HepG2 (cell line): Measurements from ENCODE around the gene MYO5B. TPM values are rescaled to one million over a fixed set of nuclear protein-coding genes. Genes with fewer than 3 reads are reported as not detected.

ENCODE experiments used
- ESRRA ChIP-seq: sonication (generic); formaldehyde crosslinking; IDR thresholded peaks from 2 replicates; pipeline ENCODE4 v1.5.1; 2020; ENCODE audit warnings: mild to moderate bottlenecking, low read depth, missing genetic modification reagents
- MAZ ChIP-seq, 2 experiments: sonication (generic) in 1 of 2; formaldehyde crosslinking in 1 of 2; IDR thresholded peaks; 2 replicates each; pipeline versions ENCODE4 v1.5.0 to v1.6.1; 2012 to 2020; ENCODE audit warnings: low read depth in 2 of 2, mild to moderate bottlenecking in 2 of 2, borderline replicate concordance in 1 of 2, improper control_type of control experiment in 1 of 2, low read length in 1 of 2, missing genetic modification reagents in 1 of 2, moderate library complexity in 1 of 2
- MED8 ChIP-seq: sonication (generic); formaldehyde crosslinking; IDR thresholded peaks from 2 replicates; pipeline ENCODE4 v1.8.1; 2023; ENCODE audit warnings: mild to moderate bottlenecking, missing genetic modification reagents; ENCODE audit not compliant: insufficient replicate concordance
- POLR2AphosphoS5 ChIP-seq: IDR thresholded peaks from 2 replicates; pipeline ENCODE4 v1.6.1; 2012; ENCODE audit warnings: low read depth, low read length
- RBAK ChIP-seq: sonication (generic); formaldehyde crosslinking; IDR thresholded peaks from 2 replicates; pipeline ENCODE4 v1.5.1; 2020; ENCODE audit warnings: mild to moderate bottlenecking, missing genetic modification reagents
- RBFOX2 ChIP-seq: fragments of 200-400 bp; formaldehyde crosslinking; IDR thresholded peaks from 2 replicates; pipeline ENCODE4 v1.6.1; 2017; ENCODE audit warnings: low read depth, mild to moderate bottlenecking, low read length
- SAP130 ChIP-seq: IDR thresholded peaks from 2 replicates; pipeline ENCODE4 v1.6.1; 2016; ENCODE audit warnings: low read depth
- SMYD3 ChIP-seq: sonication (generic); formaldehyde crosslinking; IDR thresholded peaks from 2 replicates; pipeline ENCODE4 v1.8.1; 2023; ENCODE audit warnings: mild to moderate bottlenecking, missing genetic modification reagents
- SOX5 ChIP-seq: IDR thresholded peaks from 2 replicates; pipeline ENCODE4 v1.6.1; 2016; ENCODE audit warnings: borderline replicate concordance
- SPEN ChIP-seq: sonication (generic); formaldehyde crosslinking; IDR thresholded peaks from 2 replicates; pipeline ENCODE4 v1.5.1; 2020; ENCODE audit warnings: low read depth, mild to moderate bottlenecking, missing genetic modification reagents
- TBX2 ChIP-seq: sonication (generic); formaldehyde crosslinking; IDR thresholded peaks from 2 replicates; pipeline ENCODE4 v1.5.0; 2020; ENCODE audit warnings: missing genetic modification reagents, mild to moderate bottlenecking, borderline replicate concordance
- ZNF3 ChIP-seq: IDR thresholded peaks from 2 replicates; pipeline ENCODE4 v1.7.0; 2017; ENCODE audit warnings: inconsistent platforms
- ZNF562 ChIP-seq: sonication (generic); formaldehyde crosslinking; IDR thresholded peaks from 2 replicates; pipeline ENCODE4 v1.8.0; 2022; ENCODE audit warnings: missing genetic modification reagents, borderline replicate concordance
- ZNF598 ChIP-seq: sonication (generic); formaldehyde crosslinking; IDR thresholded peaks from 2 replicates; pipeline ENCODE4 v1.5.1; 2020; ENCODE audit warnings: mild to moderate bottlenecking, missing genetic modification reagents, borderline replicate concordance
- ZNF850 ChIP-seq: sonication (generic); formaldehyde crosslinking; conservative IDR thresholded peaks from 2 replicates; pipeline ENCODE4 v1.9.0; 2021; ENCODE audit warnings: mild to moderate bottlenecking, missing genetic modification reagents
- polyA plus RNA-seq, 8 experiments: library from polyadenylated mRNA; depleted of rRNA in 3 of 8; stranded (reverse) in 7 of 8; unstranded in 1 of 8; fragments of >200 nt; fragmentation: Illumina TruSeq in 4 of 8; extraction: Trizol in 4 of 8; gene quantifications; 2 replicates each; pipeline versions ENCODE4 v1.2.1 to v1.2.3, GENCODE V29; 2011 to 2016; ENCODE audit warnings: low read depth in 4 of 8, missing spikeins in 1 of 8, mixed read lengths in 1 of 8; ENCODE audit not compliant: insufficient read depth in 1 of 8
- total RNA-seq, 5 experiments: library from RNA; depleted of rRNA; stranded (reverse); fragments of >200 nt; fragmentation: Illumina TruSeq; extraction: Trizol; gene quantifications; 2 replicates each; pipeline ENCODE4 v1.2.3, GENCODE V29; 2016; ENCODE audit warnings: low read depth in 1 of 5
- TF ChIP-seq, protein P1 (sequence below): sonication (generic); formaldehyde crosslinking; IDR thresholded peaks from 2 replicates; pipeline ENCODE4 v1.5.1; 2020; ENCODE audit warnings: mild to moderate bottlenecking, missing genetic modification reagents
- TF ChIP-seq, protein P2 (sequence below): sonication (generic); formaldehyde crosslinking; IDR thresholded peaks from 2 replicates; pipeline ENCODE4 v1.4.0; 2020; ENCODE audit warnings: missing genetic modification reagents, mild to moderate bottlenecking, borderline replicate concordance
- TF ChIP-seq, protein P3 (sequence below): IDR thresholded peaks from 2 replicates; pipeline ENCODE4 v1.6.1; 2016; ENCODE audit warnings: low read depth, borderline replicate concordance
- TF ChIP-seq, protein P4 (sequence below): sonication (generic); formaldehyde crosslinking; IDR thresholded peaks from 2 replicates; pipeline ENCODE4 v1.4.0; 2020; ENCODE audit warnings: missing genetic modification reagents, mild to moderate bottlenecking, borderline replicate concordance
- TF ChIP-seq, protein P5 (sequence below): sonication (generic); formaldehyde crosslinking; IDR thresholded peaks from 2 replicates; pipeline ENCODE4 v1.8.0; 2022; ENCODE audit warnings: low read depth, missing genetic modification reagents
- TF ChIP-seq, protein P6 (sequence below): sonication (generic); formaldehyde crosslinking; IDR thresholded peaks from 2 replicates; pipeline ENCODE4 v1.4.0; 2020; ENCODE audit warnings: mild to moderate bottlenecking, missing genetic modification reagents

Gene MYO5B
- total and polyA plus RNA-seq, 2 of the 13 experiments (the other 11 are each of a cell fraction or from before 2014, with no cell fraction given): 13.1 to 24.0 TPM

DNA sequence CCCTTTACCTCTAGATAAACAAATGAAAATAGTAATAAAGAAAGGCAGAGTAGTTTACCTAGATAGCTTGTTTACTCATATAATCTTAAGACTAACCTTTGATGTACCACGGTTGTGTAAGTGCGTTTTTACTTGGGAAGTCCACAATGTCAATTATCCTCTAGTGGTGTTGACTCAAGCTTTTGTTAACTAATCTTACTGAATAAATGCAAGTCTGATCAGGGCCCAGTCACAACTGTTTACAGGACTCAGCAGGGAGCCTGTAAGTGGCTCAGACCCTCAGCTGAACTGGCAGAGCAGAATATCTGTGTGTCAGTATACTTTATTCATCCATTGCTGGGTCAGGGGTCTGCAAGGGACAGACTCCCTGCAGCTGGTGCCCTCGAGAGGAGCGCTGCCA is 283.5 kb downstream of the MYO5B start (continued):
- TF ChIP-seq, protein P1, sequence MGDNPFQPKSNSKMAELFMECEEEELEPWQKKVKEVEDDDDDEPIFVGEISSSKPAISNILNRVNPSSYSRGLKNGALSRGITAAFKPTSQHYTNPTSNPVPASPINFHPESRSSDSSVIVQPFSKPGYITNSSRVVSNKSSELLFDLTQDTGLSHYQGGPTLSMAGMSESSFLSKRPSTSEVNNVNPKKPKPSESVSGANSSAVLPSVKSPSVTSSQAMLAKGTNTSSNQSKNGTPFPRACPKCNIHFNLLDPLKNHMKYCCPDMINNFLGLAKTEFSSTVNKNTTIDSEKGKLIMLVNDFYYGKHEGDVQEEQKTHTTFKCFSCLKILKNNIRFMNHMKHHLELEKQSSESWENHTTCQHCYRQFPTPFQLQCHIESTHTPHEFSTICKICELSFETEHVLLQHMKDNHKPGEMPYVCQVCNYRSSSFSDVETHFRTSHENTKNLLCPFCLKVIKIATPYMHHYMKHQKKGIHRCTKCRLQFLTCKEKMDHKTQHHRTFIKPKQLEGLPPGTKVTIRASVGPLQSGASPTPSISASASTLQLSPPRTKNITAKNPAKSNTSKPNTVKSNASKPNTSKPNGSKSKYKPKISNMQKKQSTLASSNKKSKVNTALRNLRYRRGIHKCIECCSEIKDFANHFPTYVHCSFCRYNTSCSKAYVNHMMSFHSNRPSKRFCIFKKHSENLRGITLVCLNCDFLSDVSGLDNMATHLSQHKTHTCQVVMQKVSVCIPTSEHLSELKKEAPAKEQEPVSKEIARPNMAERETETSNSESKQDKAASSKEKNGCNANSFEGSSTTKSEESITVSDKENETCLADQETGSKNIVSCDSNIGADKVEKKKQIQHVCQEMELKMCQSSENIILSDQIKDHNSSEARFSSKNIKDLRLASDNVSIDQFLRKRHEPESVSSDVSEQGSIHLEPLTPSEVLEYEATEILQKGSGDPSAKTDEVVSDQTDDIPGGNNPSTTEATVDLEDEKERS (CRISPR knock-in tag): no peak
- TF ChIP-seq ZNF562 (CRISPR knock-in tag) (no peak), ZNF850 (CRISPR knock-in tag) (no peak), RBAK (CRISPR knock-in tag) (no peak), RBFOX2 (no peak), SOX5 (peak; percentile 72), ZNF598 (CRISPR knock-in tag) (no peak), TBX2 (no peak), ESRRA (CRISPR knock-in tag) (no peak), SMYD3 (CRISPR knock-in tag) (no peak), SPEN (no peak), POLR2AphosphoS5 (no peak), ZNF3 (CRISPR knock-in tag) (no peak), MAZ (IDR thresholded peaks at IDR 0.05; ENCODE audit: borderline replicate concordance, low read depth, low read length) (no peak), MAZ (CRISPR knock-in tag; IDR thresholded peaks at IDR 0.05; ENCODE audit: low read depth) (no peak), SAP130 (0 out of 2 replicates have a peak, but pooled peaks have one; percentile 19), MED8 (CRISPR knock-in tag) (no peak)
- TF ChIP-seq, protein P2, sequence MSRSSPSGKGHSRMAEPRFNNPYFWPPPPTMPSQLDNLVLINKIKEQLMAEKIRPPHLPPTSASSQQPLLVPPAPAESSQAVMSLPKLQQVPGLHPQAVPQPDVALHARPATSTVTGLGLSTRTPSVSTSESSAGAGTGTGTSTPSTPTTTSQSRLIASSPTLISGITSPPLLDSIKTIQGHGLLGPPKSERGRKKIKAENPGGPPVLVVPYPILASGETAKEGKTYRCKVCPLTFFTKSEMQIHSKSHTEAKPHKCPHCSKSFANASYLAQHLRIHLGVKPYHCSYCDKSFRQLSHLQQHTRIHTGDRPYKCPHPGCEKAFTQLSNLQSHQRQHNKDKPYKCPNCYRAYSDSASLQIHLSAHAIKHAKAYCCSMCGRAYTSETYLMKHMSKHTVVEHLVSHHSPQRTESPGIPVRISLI (CRISPR knock-in tag): no peak
- TF ChIP-seq, protein P3, sequence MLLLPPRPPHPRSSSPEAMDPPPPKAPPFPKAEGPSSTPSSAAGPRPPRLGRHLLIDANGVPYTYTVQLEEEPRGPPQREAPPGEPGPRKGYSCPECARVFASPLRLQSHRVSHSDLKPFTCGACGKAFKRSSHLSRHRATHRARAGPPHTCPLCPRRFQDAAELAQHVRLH (CRISPR knock-in tag): no peak
- TF ChIP-seq, protein P4, sequence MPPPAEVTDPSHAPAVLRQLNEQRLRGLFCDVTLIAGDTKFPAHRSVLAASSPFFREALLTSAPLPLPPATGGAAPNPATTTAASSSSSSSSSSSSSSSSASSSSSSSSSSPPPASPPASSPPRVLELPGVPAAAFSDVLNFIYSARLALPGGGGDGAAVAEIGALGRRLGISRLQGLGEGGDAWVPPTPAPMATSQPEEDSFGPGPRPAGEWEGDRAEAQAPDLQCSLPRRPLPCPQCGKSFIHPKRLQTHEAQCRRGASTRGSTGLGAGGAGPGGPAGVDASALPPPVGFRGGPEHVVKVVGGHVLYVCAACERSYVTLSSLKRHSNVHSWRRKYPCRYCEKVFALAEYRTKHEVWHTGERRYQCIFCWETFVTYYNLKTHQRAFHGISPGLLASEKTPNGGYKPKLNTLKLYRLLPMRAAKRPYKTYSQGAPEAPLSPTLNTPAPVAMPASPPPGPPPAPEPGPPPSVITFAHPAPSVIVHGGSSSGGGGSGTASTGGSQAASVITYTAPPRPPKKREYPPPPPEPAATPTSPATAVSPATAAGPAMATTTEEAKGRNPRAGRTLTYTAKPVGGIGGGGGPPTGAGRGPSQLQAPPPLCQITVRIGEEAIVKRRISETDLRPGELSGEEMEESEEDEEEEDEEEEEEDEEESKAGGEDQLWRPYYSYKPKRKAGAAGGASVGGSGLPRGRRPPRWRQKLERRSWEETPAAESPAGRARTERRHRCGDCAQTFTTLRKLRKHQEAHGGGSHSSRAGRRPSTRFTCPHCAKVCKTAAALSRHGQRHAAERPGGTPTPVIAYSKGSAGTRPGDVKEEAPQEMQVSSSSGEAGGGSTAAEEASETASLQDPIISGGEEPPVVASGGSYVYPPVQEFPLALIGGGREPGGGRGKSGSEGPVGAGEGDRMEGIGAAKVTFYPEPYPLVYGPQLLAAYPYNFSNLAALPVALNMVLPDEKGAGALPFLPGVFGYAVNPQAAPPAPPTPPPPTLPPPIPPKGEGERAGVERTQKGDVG (CRISPR knock-in tag): no peak
- TF ChIP-seq, protein P5, sequence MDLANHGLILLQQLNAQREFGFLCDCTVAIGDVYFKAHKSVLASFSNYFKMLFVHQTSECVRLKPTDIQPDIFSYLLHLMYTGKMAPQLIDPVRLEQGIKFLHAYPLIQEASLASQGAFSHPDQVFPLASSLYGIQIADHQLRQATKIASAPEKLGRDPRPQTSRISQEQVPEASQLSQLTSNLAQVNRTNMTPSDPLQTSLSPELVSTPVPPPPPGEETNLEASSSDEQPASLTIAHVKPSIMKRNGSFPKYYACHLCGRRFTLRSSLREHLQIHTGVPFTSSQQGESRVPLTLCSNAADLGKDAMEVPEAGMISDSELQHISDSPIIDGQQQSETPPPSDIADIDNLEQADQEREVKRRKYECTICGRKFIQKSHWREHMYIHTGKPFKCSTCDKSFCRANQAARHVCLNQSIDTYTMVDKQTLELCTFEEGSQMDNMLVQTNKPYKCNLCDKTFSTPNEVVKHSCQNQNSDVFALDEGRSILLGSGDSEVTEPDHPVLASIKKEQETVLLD (CRISPR knock-in tag): no peak
- TF ChIP-seq, protein P6, sequence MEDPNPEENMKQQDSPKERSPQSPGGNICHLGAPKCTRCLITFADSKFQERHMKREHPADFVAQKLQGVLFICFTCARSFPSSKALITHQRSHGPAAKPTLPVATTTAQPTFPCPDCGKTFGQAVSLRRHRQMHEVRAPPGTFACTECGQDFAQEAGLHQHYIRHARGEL (CRISPR knock-in tag): no peak
